Measurements from ENCODE around the gene SAP30BP. TPM values are rescaled to one million over a fixed set of nuclear protein-coding genes. Genes with fewer than 3 reads are reported as not detected.

The SAP30BP gene
- total and polyA plus RNA-seq, 2 of the 13 experiments (the other 11 are each of a cell fraction or from before 2014, with no cell fraction given): 67.7 to 99.4 TPM

DNA sequence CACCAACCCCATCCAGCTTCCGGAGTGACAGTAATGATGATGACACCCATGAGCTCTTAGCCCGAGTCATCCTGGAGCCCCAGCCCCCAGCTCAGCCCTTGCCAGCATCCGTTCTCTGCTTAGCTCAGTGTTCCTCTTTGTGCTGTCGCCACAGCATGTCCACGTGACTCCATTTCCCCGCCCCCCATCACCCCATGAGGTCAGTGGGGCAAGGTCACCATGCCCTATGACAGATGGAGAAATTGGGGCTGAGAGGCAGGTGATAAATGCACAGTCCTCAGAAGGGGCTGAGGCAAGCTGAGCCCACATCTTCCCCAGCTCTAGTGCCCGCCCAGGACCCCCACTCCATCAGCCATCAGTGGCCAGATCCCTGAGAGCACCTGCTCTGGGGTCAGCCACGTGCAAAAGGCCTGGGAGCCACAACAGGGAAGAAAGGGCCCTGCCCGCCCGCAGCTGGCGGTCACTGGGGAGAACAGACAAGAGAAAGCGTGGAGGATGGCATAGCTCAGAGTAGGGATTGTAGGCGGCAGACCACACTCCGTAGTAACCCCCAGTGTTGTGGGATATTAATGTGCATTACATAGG, 71.2 kb downstream of the SAP30BP start (continued):
- TF ChIP-seq HHEX (CRISPR knock-in tag; IDR thresholded peaks at IDR 0.05): no peak
- no peak for TF ChIP-seq ZNF720 (CRISPR knock-in tag; IDR thresholded peaks at IDR 0.05)
- no peak for TF ChIP-seq ZNF777 (CRISPR knock-in tag; IDR thresholded peaks at IDR 0.05)
- TF ChIP-seq, protein P1, sequence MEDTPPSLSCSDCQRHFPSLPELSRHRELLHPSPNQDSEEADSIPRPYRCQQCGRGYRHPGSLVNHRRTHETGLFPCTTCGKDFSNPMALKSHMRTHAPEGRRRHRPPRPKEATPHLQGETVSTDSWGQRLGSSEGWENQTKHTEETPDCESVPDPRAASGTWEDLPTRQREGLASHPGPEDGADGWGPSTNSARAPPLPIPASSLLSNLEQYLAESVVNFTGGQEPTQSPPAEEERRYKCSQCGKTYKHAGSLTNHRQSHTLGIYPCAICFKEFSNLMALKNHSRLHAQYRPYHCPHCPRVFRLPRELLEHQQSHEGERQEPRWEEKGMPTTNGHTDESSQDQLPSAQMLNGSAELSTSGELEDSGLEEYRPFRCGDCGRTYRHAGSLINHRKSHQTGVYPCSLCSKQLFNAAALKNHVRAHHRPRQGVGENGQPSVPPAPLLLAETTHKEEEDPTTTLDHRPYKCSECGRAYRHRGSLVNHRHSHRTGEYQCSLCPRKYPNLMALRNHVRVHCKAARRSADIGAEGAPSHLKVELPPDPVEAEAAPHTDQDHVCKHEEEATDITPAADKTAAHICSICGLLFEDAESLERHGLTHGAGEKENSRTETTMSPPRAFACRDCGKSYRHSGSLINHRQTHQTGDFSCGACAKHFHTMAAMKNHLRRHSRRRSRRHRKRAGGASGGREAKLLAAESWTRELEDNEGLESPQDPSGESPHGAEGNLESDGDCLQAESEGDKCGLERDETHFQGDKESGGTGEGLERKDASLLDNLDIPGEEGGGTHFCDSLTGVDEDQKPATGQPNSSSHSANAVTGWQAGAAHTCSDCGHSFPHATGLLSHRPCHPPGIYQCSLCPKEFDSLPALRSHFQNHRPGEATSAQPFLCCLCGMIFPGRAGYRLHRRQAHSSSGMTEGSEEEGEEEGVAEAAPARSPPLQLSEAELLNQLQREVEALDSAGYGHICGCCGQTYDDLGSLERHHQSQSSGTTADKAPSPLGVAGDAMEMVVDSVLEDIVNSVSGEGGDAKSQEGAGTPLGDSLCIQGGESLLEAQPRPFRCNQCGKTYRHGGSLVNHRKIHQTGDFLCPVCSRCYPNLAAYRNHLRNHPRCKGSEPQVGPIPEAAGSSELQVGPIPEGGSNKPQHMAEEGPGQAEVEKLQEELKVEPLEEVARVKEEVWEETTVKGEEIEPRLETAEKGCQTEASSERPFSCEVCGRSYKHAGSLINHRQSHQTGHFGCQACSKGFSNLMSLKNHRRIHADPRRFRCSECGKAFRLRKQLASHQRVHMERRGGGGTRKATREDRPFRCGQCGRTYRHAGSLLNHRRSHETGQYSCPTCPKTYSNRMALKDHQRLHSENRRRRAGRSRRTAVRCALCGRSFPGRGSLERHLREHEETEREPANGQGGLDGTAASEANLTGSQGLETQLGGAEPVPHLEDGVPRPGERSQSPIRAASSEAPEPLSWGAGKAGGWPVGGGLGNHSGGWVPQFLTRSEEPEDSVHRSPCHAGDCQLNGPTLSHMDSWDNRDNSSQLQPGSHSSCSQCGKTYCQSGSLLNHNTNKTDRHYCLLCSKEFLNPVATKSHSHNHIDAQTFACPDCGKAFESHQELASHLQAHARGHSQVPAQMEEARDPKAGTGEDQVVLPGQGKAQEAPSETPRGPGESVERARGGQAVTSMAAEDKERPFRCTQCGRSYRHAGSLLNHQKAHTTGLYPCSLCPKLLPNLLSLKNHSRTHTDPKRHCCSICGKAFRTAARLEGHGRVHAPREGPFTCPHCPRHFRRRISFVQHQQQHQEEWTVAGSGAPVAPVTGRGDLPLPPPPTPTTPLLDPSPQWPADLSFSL (CRISPR knock-in tag; IDR thresholded peaks at IDR 0.05): no peak
- 0 out of 2 replicates have a peak, but pooled peaks have one; percentile 29 for TF ChIP-seq MXD4 (CRISPR knock-in tag; IDR thresholded peaks at IDR 0.05)
- peak; percentile 69 for TF ChIP-seq ZBTB38 (CRISPR knock-in tag; IDR thresholded peaks at IDR 0.05)
- TF ChIP-seq FOXP1 (IDR thresholded peaks at IDR 0.05): no peak
- TF ChIP-seq FOXP1 (CRISPR knock-in tag; IDR thresholded peaks at IDR 0.05): peak; percentile 10; the same call in 1 of the 2 replicates
- no peak for TF ChIP-seq GTF2F1 (IDR thresholded peaks at IDR 0.05; ENCODE audit: low read length)
- TF ChIP-seq, protein P2, sequence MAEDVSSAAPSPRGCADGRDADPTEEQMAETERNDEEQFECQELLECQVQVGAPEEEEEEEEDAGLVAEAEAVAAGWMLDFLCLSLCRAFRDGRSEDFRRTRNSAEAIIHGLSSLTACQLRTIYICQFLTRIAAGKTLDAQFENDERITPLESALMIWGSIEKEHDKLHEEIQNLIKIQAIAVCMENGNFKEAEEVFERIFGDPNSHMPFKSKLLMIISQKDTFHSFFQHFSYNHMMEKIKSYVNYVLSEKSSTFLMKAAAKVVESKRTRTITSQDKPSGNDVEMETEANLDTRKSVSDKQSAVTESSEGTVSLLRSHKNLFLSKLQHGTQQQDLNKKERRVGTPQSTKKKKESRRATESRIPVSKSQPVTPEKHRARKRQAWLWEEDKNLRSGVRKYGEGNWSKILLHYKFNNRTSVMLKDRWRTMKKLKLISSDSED (CRISPR knock-in tag; IDR thresholded peaks at IDR 0.05): no peak
- no peak for TF ChIP-seq FOXM1 (CRISPR knock-in tag; IDR thresholded peaks at IDR 0.05)
- no peak for TF ChIP-seq PRPF4 (IDR thresholded peaks at IDR 0.05; ENCODE audit: low read depth, low read length, poor library complexity, severe bottlenecking)
- TF ChIP-seq, protein P3, sequence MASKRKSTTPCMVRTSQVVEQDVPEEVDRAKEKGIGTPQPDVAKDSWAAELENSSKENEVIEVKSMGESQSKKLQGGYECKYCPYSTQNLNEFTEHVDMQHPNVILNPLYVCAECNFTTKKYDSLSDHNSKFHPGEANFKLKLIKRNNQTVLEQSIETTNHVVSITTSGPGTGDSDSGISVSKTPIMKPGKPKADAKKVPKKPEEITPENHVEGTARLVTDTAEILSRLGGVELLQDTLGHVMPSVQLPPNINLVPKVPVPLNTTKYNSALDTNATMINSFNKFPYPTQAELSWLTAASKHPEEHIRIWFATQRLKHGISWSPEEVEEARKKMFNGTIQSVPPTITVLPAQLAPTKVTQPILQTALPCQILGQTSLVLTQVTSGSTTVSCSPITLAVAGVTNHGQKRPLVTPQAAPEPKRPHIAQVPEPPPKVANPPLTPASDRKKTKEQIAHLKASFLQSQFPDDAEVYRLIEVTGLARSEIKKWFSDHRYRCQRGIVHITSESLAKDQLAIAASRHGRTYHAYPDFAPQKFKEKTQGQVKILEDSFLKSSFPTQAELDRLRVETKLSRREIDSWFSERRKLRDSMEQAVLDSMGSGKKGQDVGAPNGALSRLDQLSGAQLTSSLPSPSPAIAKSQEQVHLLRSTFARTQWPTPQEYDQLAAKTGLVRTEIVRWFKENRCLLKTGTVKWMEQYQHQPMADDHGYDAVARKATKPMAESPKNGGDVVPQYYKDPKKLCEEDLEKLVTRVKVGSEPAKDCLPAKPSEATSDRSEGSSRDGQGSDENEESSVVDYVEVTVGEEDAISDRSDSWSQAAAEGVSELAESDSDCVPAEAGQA (IDR thresholded peaks at IDR 0.05; ENCODE audit: low read depth): 0 out of 2 replicates have a peak, but pooled peaks have one; percentile 23
- TF ChIP-seq, protein P3 (CRISPR knock-in tag; IDR thresholded peaks at IDR 0.05; ENCODE audit: borderline replicate concordance): no peak
- no peak for TF ChIP-seq TCF12 (IDR thresholded peaks at IDR 0.05)
- no peak for TF ChIP-seq TCF12 (CRISPR knock-in tag; IDR thresholded peaks at IDR 0.05)
- peak; percentile 53; the same call in 1 of the 2 replicates for TF ChIP-seq RNF2 (conservative IDR thresholded peaks at IDR 0.05; ENCODE audit: low read depth)
